ENCODE measurements around the gene FTSJ1. TPM values are rescaled to one million over a fixed set of nuclear protein-coding genes. Genes with fewer than 3 reads are reported as not detected.

FTSJ1 gene
- total RNA-seq, 1 experiment from 2014 or later, result 61.3 TPM

DNA sequence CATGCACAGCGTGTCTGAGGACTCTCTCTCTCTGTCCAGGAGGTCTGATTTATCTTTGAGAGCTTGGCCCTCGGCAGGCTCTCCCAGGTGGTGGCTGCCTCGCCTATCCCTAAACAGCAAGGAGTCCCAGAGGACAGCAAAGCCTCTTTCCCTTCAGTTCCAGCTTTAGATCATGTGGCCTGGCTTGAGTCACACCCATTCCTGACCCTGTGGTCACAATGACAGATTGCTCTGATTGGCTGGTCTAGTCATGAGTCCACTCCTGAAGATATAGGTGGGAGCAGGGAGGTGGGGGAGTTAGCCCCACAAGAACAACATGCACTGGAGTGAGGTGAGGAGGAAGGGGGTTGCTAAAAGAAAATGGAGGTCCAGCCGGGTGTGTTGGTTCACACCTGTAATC lies 20.7 kb downstream of the FTSJ1 start:
- H3K4me1 ChIP-seq (ENCODE audit: insufficient read depth, low read length, poor library complexity, severe bottlenecking), result no peaks in the 10 kb centered on the region
- CTCF ChIA-PET, result no interaction called here
- no peaks in the 10 kb centered on the region for H3K36me3 ChIP-seq (ENCODE audit: insufficient read depth, low read length, poor library complexity, severe bottlenecking)
- no peaks in the 10 kb centered on the region for H3K27me3 ChIP-seq (replicated peaks; ENCODE audit: insufficient read depth, low read depth, low read length, poor library complexity)
- H3K9me3 ChIP-seq (ENCODE audit: low read depth, low read length, poor library complexity, severe bottlenecking), result no peaks in the 10 kb centered on the region
- BruUV-seq (replicated peaks), result no TSS peak
- intact Hi-C loops (cut with micrococcal nuclease; ENCODE audit: unreplicated experiment), result loop anchor here (10.0 kb wide), 1 partner anchor 412 kb away; no protein-coding TSS in a partner anchor
- DNase-seq (ENCODE audit: low spot score), result no peak
- TF ChIP-seq, protein P1, sequence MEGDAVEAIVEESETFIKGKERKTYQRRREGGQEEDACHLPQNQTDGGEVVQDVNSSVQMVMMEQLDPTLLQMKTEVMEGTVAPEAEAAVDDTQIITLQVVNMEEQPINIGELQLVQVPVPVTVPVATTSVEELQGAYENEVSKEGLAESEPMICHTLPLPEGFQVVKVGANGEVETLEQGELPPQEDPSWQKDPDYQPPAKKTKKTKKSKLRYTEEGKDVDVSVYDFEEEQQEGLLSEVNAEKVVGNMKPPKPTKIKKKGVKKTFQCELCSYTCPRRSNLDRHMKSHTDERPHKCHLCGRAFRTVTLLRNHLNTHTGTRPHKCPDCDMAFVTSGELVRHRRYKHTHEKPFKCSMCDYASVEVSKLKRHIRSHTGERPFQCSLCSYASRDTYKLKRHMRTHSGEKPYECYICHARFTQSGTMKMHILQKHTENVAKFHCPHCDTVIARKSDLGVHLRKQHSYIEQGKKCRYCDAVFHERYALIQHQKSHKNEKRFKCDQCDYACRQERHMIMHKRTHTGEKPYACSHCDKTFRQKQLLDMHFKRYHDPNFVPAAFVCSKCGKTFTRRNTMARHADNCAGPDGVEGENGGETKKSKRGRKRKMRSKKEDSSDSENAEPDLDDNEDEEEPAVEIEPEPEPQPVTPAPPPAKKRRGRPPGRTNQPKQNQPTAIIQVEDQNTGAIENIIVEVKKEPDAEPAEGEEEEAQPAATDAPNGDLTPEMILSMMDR (conservative IDR thresholded peaks at IDR 0.05; ENCODE audit: low read depth, low read length), result no peak
- TF ChIP-seq EZH2 (IDR thresholded peaks at IDR 0.05; ENCODE audit: borderline replicate concordance, low read depth, low read length, poor library complexity, severe bottlenecking), result no peak
- POLR2A ChIA-PET (ENCODE audit: low non-redundant PET), result no interaction called here
- H3K4me3 ChIP-seq (ENCODE audit: low read depth, low read length, poor library complexity, severe bottlenecking), result no peak overlapping the region
- H3K27ac ChIP-seq (ENCODE audit: low read depth, low read length, poor library complexity, severe bottlenecking), result no peak overlapping the region

DNA sequence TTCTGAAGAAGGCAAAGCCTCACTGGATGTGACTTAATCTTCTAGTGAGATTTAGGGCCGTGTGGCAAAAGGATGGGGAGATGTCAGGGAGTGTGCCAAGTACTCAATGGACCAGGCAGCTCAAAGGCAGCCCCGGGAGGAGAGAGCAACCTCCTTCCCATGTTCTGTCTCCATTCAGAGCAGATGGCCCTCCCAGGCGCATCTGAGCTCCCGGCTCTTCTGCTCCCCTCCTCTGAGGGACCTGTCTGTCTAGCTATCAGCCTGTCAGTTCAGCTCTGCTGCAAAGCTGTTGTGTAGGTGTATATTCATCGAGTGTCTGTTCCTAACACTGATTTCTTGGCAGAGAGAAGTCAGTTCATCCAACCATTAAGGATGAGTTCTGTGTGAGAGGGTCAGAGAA lies 21.9 kb downstream of the FTSJ1 start:
- CTCF ChIA-PET, result no interaction called here

DNA sequence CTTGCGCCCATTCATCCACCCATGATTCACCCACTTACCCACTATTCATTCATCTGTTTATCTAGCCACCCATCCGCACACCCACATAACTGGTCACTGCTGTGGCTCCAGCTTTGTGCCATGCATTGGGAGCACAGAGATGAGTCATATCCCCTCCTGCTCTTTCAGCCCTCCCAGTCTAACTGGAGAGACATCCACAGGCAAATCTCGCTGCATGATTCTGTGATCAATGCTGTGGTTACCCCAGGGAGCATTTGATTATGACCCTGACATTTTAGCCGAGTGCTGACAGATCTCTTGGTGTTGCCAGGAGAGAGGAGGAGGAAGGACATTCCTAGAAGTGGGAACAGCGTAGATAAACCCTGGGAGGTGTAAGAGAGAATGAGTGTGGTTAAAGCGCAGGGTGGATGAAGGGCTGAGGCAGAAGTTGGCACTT lies 22.4 kb downstream of the FTSJ1 start:
- BruUV-seq (replicated peaks), result no TSS peak
- Histone ChIP-seq H3K4me1 (ENCODE audit: insufficient read depth, low read length, poor library complexity, severe bottlenecking) (no peaks in the 10 kb centered on the region), H3K4me3 (ENCODE audit: low read depth, low read length, poor library complexity, severe bottlenecking) (no peak overlapping the region), H3K36me3 (ENCODE audit: insufficient read depth, low read length, poor library complexity, severe bottlenecking) (no peaks in the 10 kb centered on the region), H3K27ac (ENCODE audit: low read depth, low read length, poor library complexity, severe bottlenecking) (no peak overlapping the region), H3K9me3 (ENCODE audit: low read depth, low read length, poor library complexity, severe bottlenecking) (no peaks in the 10 kb centered on the region), H3K27me3 (replicated peaks; ENCODE audit: insufficient read depth, low read depth, low read length, poor library complexity) (no peaks in the 10 kb centered on the region)
- ChIA-PET CTCF (no interaction called here), POLR2A (ENCODE audit: low non-redundant PET) (no interaction called here)
- intact Hi-C loops (cut with micrococcal nuclease; ENCODE audit: unreplicated experiment), result loop anchor here (10.0 kb wide), 1 partner anchor 414 kb away; no protein-coding TSS in a partner anchor
- no peak for TF ChIP-seq EZH2 (IDR thresholded peaks at IDR 0.05; ENCODE audit: borderline replicate concordance, low read depth, low read length, poor library complexity, severe bottlenecking)
- TF ChIP-seq, protein P1 (conservative IDR thresholded peaks at IDR 0.05; ENCODE audit: low read depth, low read length), result no peak
- no peak for DNase-seq (ENCODE audit: low spot score)

More for the DNA sequence above, 21.9 kb downstream of the FTSJ1 start:
- no peak overlapping the region for H3K27ac ChIP-seq (ENCODE audit: low read depth, low read length, poor library complexity, severe bottlenecking)
- TF ChIP-seq EZH2 (IDR thresholded peaks at IDR 0.05; ENCODE audit: borderline replicate concordance, low read depth, low read length, poor library complexity, severe bottlenecking), result no peak
- TF ChIP-seq, protein P1 (conservative IDR thresholded peaks at IDR 0.05; ENCODE audit: low read depth, low read length), result no peak
- POLR2A ChIA-PET (ENCODE audit: low non-redundant PET), result no interaction called here
- H3K4me1 ChIP-seq (ENCODE audit: insufficient read depth, low read length, poor library complexity, severe bottlenecking), result no peaks in the 10 kb centered on the region
- H3K27me3 ChIP-seq (replicated peaks; ENCODE audit: insufficient read depth, low read depth, low read length, poor library complexity), result no peaks in the 10 kb centered on the region
- BruUV-seq (replicated peaks), result no TSS peak
- H3K36me3 ChIP-seq (ENCODE audit: insufficient read depth, low read length, poor library complexity, severe bottlenecking), result no peaks in the 10 kb centered on the region
- H3K9me3 ChIP-seq (ENCODE audit: low read depth, low read length, poor library complexity, severe bottlenecking), result no peaks in the 10 kb centered on the region
- intact Hi-C loops (cut with micrococcal nuclease; ENCODE audit: unreplicated experiment), result loop anchor here (10.0 kb wide), 1 partner anchor 413 kb away; no protein-coding TSS in a partner anchor
- no peak overlapping the region for H3K4me3 ChIP-seq (ENCODE audit: low read depth, low read length, poor library complexity, severe bottlenecking)
- DNase-seq (ENCODE audit: low spot score), result no peak

Data from A673 (cell line).